ENCODE results near the gene HRH4. TPM values are rescaled to one million over a fixed set of nuclear protein-coding genes. Genes with fewer than 3 reads are reported as not detected.

HRH4 gene
- total and polyA plus RNA-seq, 10 of the 15 experiments (the other 5 are each of a cell fraction or from before 2014, with no cell fraction given) = not detected

DNA sequence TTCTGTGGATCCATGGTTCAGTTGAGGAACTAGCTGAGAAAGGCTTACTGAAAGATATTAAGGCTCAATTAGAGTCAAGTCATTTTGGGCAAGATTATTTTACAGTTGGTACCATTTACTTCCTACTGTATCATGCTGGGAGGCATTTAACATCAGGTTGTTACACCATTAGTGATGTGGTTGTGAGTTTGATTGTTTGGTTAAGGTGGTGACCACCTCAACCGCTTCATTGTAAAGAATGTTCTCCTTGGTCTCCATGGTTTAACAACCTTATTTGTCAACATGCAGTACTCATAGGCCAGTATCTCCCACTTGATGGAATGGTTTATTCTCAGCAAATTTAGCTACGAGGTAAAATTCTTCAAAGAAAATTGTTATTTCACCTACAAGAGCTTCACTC lies 34.1 kb downstream of the HRH4 start (continued):
- TF ChIP-seq, protein P1, sequence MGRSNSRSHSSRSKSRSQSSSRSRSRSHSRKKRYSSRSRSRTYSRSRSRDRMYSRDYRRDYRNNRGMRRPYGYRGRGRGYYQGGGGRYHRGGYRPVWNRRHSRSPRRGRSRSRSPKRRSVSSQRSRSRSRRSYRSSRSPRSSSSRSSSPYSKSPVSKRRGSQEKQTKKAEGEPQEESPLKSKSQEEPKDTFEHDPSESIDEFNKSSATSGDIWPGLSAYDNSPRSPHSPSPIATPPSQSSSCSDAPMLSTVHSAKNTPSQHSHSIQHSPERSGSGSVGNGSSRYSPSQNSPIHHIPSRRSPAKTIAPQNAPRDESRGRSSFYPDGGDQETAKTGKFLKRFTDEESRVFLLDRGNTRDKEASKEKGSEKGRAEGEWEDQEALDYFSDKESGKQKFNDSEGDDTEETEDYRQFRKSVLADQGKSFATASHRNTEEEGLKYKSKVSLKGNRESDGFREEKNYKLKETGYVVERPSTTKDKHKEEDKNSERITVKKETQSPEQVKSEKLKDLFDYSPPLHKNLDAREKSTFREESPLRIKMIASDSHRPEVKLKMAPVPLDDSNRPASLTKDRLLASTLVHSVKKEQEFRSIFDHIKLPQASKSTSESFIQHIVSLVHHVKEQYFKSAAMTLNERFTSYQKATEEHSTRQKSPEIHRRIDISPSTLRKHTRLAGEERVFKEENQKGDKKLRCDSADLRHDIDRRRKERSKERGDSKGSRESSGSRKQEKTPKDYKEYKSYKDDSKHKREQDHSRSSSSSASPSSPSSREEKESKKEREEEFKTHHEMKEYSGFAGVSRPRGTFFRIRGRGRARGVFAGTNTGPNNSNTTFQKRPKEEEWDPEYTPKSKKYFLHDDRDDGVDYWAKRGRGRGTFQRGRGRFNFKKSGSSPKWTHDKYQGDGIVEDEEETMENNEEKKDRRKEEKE (IDR thresholded peaks at IDR 0.05) = no peak
- TF ChIP-seq, protein P2, sequence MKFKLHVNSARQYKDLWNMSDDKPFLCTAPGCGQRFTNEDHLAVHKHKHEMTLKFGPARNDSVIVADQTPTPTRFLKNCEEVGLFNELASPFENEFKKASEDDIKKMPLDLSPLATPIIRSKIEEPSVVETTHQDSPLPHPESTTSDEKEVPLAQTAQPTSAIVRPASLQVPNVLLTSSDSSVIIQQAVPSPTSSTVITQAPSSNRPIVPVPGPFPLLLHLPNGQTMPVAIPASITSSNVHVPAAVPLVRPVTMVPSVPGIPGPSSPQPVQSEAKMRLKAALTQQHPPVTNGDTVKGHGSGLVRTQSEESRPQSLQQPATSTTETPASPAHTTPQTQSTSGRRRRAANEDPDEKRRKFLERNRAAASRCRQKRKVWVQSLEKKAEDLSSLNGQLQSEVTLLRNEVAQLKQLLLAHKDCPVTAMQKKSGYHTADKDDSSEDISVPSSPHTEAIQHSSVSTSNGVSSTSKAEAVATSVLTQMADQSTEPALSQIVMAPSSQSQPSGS (IDR thresholded peaks at IDR 0.05; ENCODE audit: low read length) = no peak
- TF ChIP-seq SREBF2 (IDR thresholded peaks at IDR 0.05; ENCODE audit: low read length) (no peak), DPF2 (IDR thresholded peaks at IDR 0.05) (no peak), ZBED1 (IDR thresholded peaks at IDR 0.05; ENCODE audit: borderline replicate concordance) (no peak), CHD4 (IDR thresholded peaks at IDR 0.05) (no peak), CREM (IDR thresholded peaks at IDR 0.05; ENCODE audit: low read depth) (no peak)

DNA sequence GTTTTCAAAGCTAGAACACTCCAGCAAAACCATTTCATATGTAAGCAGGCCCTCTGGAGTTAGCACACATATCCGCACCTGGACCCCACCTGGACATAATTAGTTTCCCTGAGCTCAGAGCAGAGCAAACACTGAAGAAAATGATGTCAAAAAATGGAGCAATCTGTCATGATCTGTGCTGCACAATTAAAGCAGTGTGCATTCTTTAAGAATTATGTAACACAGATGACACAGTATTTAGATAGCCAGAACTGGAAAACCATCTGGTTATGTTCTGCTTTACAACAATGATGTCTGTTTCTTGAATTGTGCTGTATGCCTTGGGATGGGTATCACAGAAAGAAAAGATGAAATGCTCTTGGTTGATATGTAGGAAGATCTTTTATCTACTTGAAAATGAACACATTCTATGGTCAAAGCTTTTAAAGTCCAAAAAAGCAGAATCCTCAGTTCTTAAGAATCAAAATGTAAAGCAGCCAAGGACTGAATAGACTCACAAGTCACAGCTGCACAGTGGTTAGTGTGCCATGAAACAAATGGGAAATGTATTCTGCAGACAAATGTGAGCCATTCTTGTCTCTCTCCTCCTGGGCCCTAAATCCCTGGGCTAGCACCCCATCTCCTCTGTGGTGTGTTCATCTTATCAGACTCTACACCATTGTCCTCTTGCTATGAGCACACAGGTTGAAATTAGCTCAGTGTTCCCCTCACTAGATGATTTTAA lies 36.8 kb downstream of the HRH4 start:
- 68% methylated on average over 1 of the region's 1 CpG for WGBS (ENCODE audit: insufficient coverage, insufficient replicate concordance, low lambda C conversion rate, missing lambda C conversion rate)
- TF ChIP-seq NFYB (IDR thresholded peaks at IDR 0.05; ENCODE audit: insufficient read depth, low read depth, low read length) (no peak), CBFB (IDR thresholded peaks at IDR 0.05; ENCODE audit: low read depth) (no peak), MXI1 (IDR thresholded peaks at IDR 0.05; ENCODE audit: low read depth, low read length) (no peak), ESRRA (IDR thresholded peaks at IDR 0.05; ENCODE audit: low read length) (no peak), BMI1 (IDR thresholded peaks at IDR 0.05; ENCODE audit: borderline replicate concordance) (no peak), HDAC6 (IDR thresholded peaks at IDR 0.05; ENCODE audit: unreplicated experiment) (no peak), CBX5 (IDR thresholded peaks at IDR 0.05; ENCODE audit: low read depth) (no peak)
- TF ChIP-seq, protein P3, sequence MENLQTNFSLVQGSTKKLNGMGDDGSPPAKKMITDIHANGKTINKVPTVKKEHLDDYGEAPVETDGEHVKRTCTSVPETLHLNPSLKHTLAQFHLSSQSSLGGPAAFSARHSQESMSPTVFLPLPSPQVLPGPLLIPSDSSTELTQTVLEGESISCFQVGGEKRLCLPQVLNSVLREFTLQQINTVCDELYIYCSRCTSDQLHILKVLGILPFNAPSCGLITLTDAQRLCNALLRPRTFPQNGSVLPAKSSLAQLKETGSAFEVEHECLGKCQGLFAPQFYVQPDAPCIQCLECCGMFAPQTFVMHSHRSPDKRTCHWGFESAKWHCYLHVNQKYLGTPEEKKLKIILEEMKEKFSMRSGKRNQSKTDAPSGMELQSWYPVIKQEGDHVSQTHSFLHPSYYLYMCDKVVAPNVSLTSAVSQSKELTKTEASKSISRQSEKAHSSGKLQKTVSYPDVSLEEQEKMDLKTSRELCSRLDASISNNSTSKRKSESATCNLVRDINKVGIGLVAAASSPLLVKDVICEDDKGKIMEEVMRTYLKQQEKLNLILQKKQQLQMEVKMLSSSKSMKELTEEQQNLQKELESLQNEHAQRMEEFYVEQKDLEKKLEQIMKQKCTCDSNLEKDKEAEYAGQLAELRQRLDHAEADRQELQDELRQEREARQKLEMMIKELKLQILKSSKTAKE (IDR thresholded peaks at IDR 0.05; ENCODE audit: low read depth, poor library complexity, severe bottlenecking) = no peak

More for the DNA sequence above, 36.8 kb downstream of the HRH4 start:
- H3K27me3 ChIP-seq (replicated peaks in 1 of 2; ENCODE audit: control insufficient read depth in 2 of 2, insufficient read depth in 2 of 2, low read length in 1 of 2) = no peaks in the 10 kb centered on the region; a peak in 1 of 4 replicates
- FAIRE-seq (no peak), ATAC-seq (no peak), DNase-seq (ENCODE audit: low read depth, low spot score) (no peak)
- intact Hi-C loops (cut with micrococcal nuclease; ENCODE audit: unreplicated experiment) (no loop called here), in situ Hi-C loops (cut with MboI) (no loop called here)
- H2AFZ ChIP-seq (ENCODE audit: control insufficient read depth, low read depth, low read length) = no peak overlapping the region
- H3K4me2 ChIP-seq (ENCODE audit: control insufficient read depth, insufficient read depth) = no peak overlapping the region
- no peak overlapping the region for H3K4me3 ChIP-seq
- POLR2A ChIA-PET = no interaction called here
- H4K20me1 ChIP-seq (ENCODE audit: control insufficient read depth, insufficient read depth) = no peaks in the 10 kb centered on the region
- BruUV-seq (replicated peaks) = no TSS peak
- no peaks in the 10 kb centered on the region for H3K36me3 ChIP-seq (ENCODE audit: control insufficient read depth in 2 of 2, insufficient read depth in 2 of 2, low read length in 1 of 2)
- peaks cover 2% of the 10 kb centered on the region; the same call in 2 of the 3 replicates for H3K9me3 ChIP-seq (replicated peaks; ENCODE audit: control insufficient read depth, insufficient read depth, low read length)
- SMC1A ChIA-PET (ENCODE audit: uncharacterized antibody, unreplicated experiment) = interaction anchor here (1.3 to 1.6 kb wide), 2 partner anchors 8 to 14 kb away, joined by 3 to 5 read pairs; no protein-coding TSS in a partner anchor
- H3K9ac ChIP-seq (ENCODE audit: control insufficient read depth, insufficient read depth, low read length) = no peak overlapping the region
- RAD21 ChIA-PET (ENCODE audit: unreplicated experiment) = no interaction called here
- H3K27ac ChIP-seq (ENCODE audit: control insufficient read depth, insufficient read depth) = no peak overlapping the region
- no peaks in the 10 kb centered on the region for H3K79me2 ChIP-seq (ENCODE audit: control insufficient read depth, insufficient read depth, low read length)
- CTCF ChIA-PET = interaction anchor here (2.1 kb wide), 1 partner anchor 9 kb away, joined by 8 read pairs; no protein-coding TSS in a partner anchor
- peaks cover 5% of the 10 kb centered on the region for H3K4me1 ChIP-seq (ENCODE audit: control insufficient read depth, insufficient read depth, low read length)

Measured in GM12878 (cell line).